Breast epithelium (tissue), 4 donors: Measurements from ENCODE around the gene LCLAT1. TPM values are rescaled to one million over a fixed set of nuclear protein-coding genes. Genes with fewer than 3 reads are reported as not detected.

Experiments used
- DNase-seq, 2 donors: peaks; one replicate each; pipeline ENCODE4 v3.0.0-alpha.2; 2019; ENCODE audit warnings: low spot score in 2 of 2
- H3K27ac ChIP-seq, 2 donors: fragments of 200-600 bp; sonication (generic) in 1 of 2; one replicate each; pipeline ENCODE4 v1.5.1; 2016 to 2019; ENCODE audit warnings: mild to moderate bottlenecking in 1 of 2
- H3K27me3 ChIP-seq, 2 donors: fragments of 200-600 bp; sonication (generic) in 1 of 2; one replicate each; pipeline versions ENCODE4 v1.5.1 to v1.6.0; 2017 to 2019; ENCODE audit warnings: control low read depth in 1 of 2, mild to moderate bottlenecking in 1 of 2
- H3K36me3 ChIP-seq: fragments of 200-600 bp; one replicate; pipeline ENCODE4 v1.5.1; 2019
- H3K4me1 ChIP-seq, 2 donors: fragments of 200-600 bp; sonication (generic); one replicate each; pipeline ENCODE4 v1.5.1; 2016 to 2019; ENCODE audit warnings: control low read depth in 1 of 2
- H3K4me3 ChIP-seq, 3 donors: fragments of 200-600 bp; sonication (generic); 1 replicate in 2 of 3; 2 replicates in 1 of 3; pipeline ENCODE4 v1.5.1; 2016 to 2019; ENCODE audit warnings: mild to moderate bottlenecking in 3 of 3, moderate library complexity in 2 of 3
- H3K9me3 ChIP-seq, 2 donors: fragments of 200-600 bp; sonication (generic) in 1 of 2; one replicate each; pipeline ENCODE4 v1.5.1; 2016 to 2019; ENCODE audit warnings: control low read depth in 1 of 2
- POLR2A ChIP-seq: fragments of 450-650 bp; IDR thresholded peaks from one replicate; pipeline ENCODE4 v1.6.1; 2016; ENCODE audit warnings: antibody characterized with exemption, mild to moderate bottlenecking, moderate library complexity
- POLR2AphosphoS5 ChIP-seq, 3 donors: sonication (generic); formaldehyde crosslinking; IDR thresholded peaks; one replicate each; pipeline ENCODE4 v1.6.1; 2017; ENCODE audit warnings: antibody characterized with exemption in 3 of 3
- intact Hi-C: fragments of 100-400 bp; cut with DNase I; formaldehyde crosslinking; loops from one replicate; pipeline ENCODE4 v1.15.1; 2023; ENCODE audit warnings: low total_unique reads
- total RNA-seq, 3 donors: library from RNA; depleted of rRNA; stranded (reverse); fragments of >200 nt; gene quantifications; one replicate each; pipeline ENCODE4 v1.1.0, GENCODE V29; 2016
- TF ChIP-seq, protein P1 (sequence below), 3 donors: fragments of 450-650 bp; IDR thresholded peaks; one replicate each; pipeline ENCODE4 v1.5.1; 2016 to 2017; ENCODE audit warnings: antibody characterized with exemption in 3 of 3, mild to moderate bottlenecking in 3 of 3, moderate library complexity in 3 of 3

The LCLAT1 gene
- total RNA-seq, 3 donors from 2014 or later = 8.0 to 20.6 (median 19.7) TPM

GRCh38 chr2:30487603-30488002, 40.6 kb downstream of the LCLAT1 start:
- no peak overlapping the region for H3K27ac ChIP-seq
- H3K9me3 ChIP-seq = no peaks in the 10 kb centered on the region
- TF ChIP-seq, protein P1, sequence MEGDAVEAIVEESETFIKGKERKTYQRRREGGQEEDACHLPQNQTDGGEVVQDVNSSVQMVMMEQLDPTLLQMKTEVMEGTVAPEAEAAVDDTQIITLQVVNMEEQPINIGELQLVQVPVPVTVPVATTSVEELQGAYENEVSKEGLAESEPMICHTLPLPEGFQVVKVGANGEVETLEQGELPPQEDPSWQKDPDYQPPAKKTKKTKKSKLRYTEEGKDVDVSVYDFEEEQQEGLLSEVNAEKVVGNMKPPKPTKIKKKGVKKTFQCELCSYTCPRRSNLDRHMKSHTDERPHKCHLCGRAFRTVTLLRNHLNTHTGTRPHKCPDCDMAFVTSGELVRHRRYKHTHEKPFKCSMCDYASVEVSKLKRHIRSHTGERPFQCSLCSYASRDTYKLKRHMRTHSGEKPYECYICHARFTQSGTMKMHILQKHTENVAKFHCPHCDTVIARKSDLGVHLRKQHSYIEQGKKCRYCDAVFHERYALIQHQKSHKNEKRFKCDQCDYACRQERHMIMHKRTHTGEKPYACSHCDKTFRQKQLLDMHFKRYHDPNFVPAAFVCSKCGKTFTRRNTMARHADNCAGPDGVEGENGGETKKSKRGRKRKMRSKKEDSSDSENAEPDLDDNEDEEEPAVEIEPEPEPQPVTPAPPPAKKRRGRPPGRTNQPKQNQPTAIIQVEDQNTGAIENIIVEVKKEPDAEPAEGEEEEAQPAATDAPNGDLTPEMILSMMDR (IDR thresholded peaks at IDR 0.05) = no peak
- TF ChIP-seq POLR2AphosphoS5 (IDR thresholded peaks at IDR 0.05) (no peak), POLR2A (no peak)
- H3K4me1 ChIP-seq = no peaks in the 10 kb centered on the region
- no peak overlapping the region for H3K4me3 ChIP-seq
- intact Hi-C loops = no loop called here
- DNase-seq = no peak
- no peaks in the 10 kb centered on the region for H3K36me3 ChIP-seq
- H3K27me3 ChIP-seq = no peaks in the 10 kb centered on the region

DNA sequence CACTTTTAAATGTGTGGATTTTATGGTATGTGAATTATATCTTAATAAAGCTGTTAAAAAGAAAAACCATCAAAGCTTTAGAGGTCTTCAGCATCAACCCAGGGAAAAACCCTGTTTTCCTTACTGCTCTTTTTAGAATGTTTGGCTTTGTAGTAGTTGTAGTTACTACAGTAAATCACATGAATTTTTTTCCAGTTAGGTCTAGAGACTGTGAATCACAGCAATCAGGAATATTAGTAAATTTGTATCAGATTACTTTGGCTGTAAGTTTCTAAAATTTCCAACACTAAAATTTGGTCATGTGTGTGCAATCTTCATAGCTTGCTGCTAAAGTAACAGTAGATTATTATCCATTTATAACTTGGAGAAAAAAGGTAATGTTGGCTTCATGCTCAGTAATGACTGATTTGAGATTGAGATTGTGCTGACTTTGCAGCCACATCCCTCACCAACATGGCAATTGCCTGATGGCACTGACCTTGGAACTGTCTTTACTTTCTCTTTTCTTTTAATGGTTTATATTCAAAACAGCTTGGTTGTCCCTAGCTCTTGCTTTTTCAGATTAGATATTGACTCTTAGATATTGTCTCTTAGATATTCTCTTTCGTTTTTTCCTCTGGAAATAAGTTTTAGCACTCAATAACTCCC, 41.1 kb downstream of the LCLAT1 start:
- H3K4me1 ChIP-seq = no peaks in the 10 kb centered on the region
- H3K4me3 ChIP-seq = no peak overlapping the region
- H3K27ac ChIP-seq = no peak overlapping the region
- H3K27me3 ChIP-seq = no peaks in the 10 kb centered on the region
- no peak for TF ChIP-seq POLR2AphosphoS5 (IDR thresholded peaks at IDR 0.05)
- TF ChIP-seq, protein P1 (IDR thresholded peaks at IDR 0.05) = no peak
- no peaks in the 10 kb centered on the region for H3K9me3 ChIP-seq
- no peaks in the 10 kb centered on the region for H3K36me3 ChIP-seq
- intact Hi-C loops = no loop called here
- DNase-seq = no peak

DNA sequence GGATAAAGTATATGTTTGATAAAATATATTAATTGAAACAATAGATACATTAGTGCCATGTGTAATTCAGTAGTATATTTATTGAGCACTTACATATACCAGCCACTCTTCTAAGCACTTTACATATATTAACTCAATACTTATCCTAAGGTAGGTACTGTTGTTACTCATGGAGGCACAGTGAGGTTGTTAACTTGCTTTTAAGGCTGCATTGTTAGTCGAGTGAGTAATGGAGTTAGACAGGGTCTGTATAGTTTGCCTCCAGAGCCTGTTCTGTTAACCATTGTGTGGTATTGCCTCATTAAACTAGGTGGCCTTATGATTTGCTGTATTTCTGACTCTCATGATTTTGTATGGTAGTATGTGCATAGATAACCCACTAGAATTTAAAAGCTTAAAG, 44.2 kb downstream of the LCLAT1 start:
- TF ChIP-seq POLR2A (no peak), POLR2AphosphoS5 (IDR thresholded peaks at IDR 0.05) (no peak)
- TF ChIP-seq, protein P1 (IDR thresholded peaks at IDR 0.05) = no peak
- H3K27me3 ChIP-seq = no peaks in the 10 kb centered on the region
- intact Hi-C loops = no loop called here
- H3K4me3 ChIP-seq = no peak overlapping the region
- no peaks in the 10 kb centered on the region for H3K9me3 ChIP-seq
- no peaks in the 10 kb centered on the region for H3K4me1 ChIP-seq
- no peaks in the 10 kb centered on the region for H3K36me3 ChIP-seq
- no peak for DNase-seq
- H3K27ac ChIP-seq = no peak overlapping the region

DNA sequence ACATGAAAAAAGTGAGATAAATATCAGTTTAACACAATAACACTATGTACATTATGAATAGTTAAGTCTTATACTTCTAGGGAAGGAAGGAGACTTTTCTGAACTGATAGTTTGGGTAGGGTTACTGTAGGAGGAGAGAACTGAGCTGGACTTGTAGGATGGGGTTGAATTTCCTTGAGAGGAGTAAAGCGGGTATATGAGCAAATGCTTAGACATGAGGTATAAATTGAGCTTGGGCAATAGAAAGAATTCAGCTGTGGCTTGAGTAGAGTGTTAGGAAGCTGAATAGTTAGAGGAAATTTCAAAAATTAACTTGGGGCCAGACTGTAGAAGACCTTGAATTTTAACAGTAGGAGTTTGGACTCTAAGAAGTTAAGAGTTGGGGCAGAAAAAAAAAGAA, 45.1 kb downstream of the LCLAT1 start:
- intact Hi-C loops = no loop called here
- TF ChIP-seq, protein P1 (IDR thresholded peaks at IDR 0.05) = no peak
- TF ChIP-seq POLR2AphosphoS5 (IDR thresholded peaks at IDR 0.05) = no peak
- TF ChIP-seq POLR2A = no peak
- H3K4me1 ChIP-seq = no peaks in the 10 kb centered on the region
- H3K27ac ChIP-seq = no peak overlapping the region
- H3K4me3 ChIP-seq = no peak overlapping the region
- no peaks in the 10 kb centered on the region for H3K9me3 ChIP-seq
- H3K27me3 ChIP-seq = no peaks in the 10 kb centered on the region
- H3K36me3 ChIP-seq = no peaks in the 10 kb centered on the region
- DNase-seq = no peak

- Histone ChIP-seq H3K27me3 (no peaks in the 10 kb centered on the region), H3K9me3 (no peaks in the 10 kb centered on the region), H3K27ac (no peak overlapping the region), H3K4me3 (no peak overlapping the region), H3K4me1 (no peaks in the 10 kb centered on the region), H3K36me3 (no peaks in the 10 kb centered on the region)
- intact Hi-C loops = no loop called here
- DNase-seq = no peak
- TF ChIP-seq POLR2A = no peak
- no peak for TF ChIP-seq POLR2AphosphoS5 (IDR thresholded peaks at IDR 0.05)
- TF ChIP-seq, protein P1 (IDR thresholded peaks at IDR 0.05) = no peak
Measured at GRCh38 chr2:30492619-30493018, 45.6 kb downstream of the LCLAT1 start.
